WTC11 (cell line): ENCODE results near the gene CCNJL.

Source experiments
- CBFB ChIP-seq: sonication (generic); formaldehyde crosslinking; IDR thresholded peaks from 2 replicates; pipeline ENCODE4 v1.8.1; 2022; ENCODE audit warnings: mild to moderate bottlenecking, low read depth, missing genetic modification reagents
- CTCF ChIP-seq: fragments of 200-600 bp; IDR thresholded peaks from 2 replicates; pipeline ENCODE4 v1.8.0; 2022; ENCODE audit warnings: antibody characterized with exemption
- GTF2I ChIP-seq: fragments of 250-450 bp; sonication (Bioruptor Pico); conservative IDR thresholded peaks from 2 replicates; pipeline ENCODE4 v1.4.0; 2021; ENCODE audit warnings: mild to moderate bottlenecking
- KAT7 ChIP-seq: sonication (generic); formaldehyde crosslinking; IDR thresholded peaks from 2 replicates; pipeline ENCODE4 v1.8.1; 2023; ENCODE audit warnings: missing genetic modification reagents, mild to moderate bottlenecking, borderline replicate concordance
- SMAD3 ChIP-seq: sonication (generic); formaldehyde crosslinking; IDR thresholded peaks from 2 replicates; pipeline ENCODE4 v1.8.0; 2022; ENCODE audit warnings: missing genetic modification reagents, mild to moderate bottlenecking, borderline replicate concordance
- ZNF396 ChIP-seq: fragments of 250-450 bp; sonication (Bioruptor Pico); IDR thresholded peaks from 2 replicates; pipeline ENCODE4 v1.8.0; 2021; ENCODE audit warnings: mild to moderate bottlenecking, moderate library complexity, borderline replicate concordance
- ZNF425 ChIP-seq: fragments of 250-450 bp; sonication (Bioruptor Pico); conservative IDR thresholded peaks from 2 replicates; pipeline ENCODE4 v1.9.0; 2021; ENCODE audit warnings: mild to moderate bottlenecking
- TF ChIP-seq, protein P1 (sequence below): sonication (generic); formaldehyde crosslinking; IDR thresholded peaks from 2 replicates; pipeline ENCODE4 v1.8.1; 2023; ENCODE audit warnings: mild to moderate bottlenecking, missing genetic modification reagents, borderline replicate concordance

GRCh38 chr5:160254706-160255105, 57.7 kb downstream of the CCNJL start:
- TF ChIP-seq CTCF, result no peak
- TF ChIP-seq ZNF425 (CRISPR knock-in tag), result no peak
- no peak for TF ChIP-seq SMAD3 (CRISPR knock-in tag)
- no peak for TF ChIP-seq ZNF396
- TF ChIP-seq GTF2I (CRISPR knock-in tag), result no peak
- TF ChIP-seq, protein P1, sequence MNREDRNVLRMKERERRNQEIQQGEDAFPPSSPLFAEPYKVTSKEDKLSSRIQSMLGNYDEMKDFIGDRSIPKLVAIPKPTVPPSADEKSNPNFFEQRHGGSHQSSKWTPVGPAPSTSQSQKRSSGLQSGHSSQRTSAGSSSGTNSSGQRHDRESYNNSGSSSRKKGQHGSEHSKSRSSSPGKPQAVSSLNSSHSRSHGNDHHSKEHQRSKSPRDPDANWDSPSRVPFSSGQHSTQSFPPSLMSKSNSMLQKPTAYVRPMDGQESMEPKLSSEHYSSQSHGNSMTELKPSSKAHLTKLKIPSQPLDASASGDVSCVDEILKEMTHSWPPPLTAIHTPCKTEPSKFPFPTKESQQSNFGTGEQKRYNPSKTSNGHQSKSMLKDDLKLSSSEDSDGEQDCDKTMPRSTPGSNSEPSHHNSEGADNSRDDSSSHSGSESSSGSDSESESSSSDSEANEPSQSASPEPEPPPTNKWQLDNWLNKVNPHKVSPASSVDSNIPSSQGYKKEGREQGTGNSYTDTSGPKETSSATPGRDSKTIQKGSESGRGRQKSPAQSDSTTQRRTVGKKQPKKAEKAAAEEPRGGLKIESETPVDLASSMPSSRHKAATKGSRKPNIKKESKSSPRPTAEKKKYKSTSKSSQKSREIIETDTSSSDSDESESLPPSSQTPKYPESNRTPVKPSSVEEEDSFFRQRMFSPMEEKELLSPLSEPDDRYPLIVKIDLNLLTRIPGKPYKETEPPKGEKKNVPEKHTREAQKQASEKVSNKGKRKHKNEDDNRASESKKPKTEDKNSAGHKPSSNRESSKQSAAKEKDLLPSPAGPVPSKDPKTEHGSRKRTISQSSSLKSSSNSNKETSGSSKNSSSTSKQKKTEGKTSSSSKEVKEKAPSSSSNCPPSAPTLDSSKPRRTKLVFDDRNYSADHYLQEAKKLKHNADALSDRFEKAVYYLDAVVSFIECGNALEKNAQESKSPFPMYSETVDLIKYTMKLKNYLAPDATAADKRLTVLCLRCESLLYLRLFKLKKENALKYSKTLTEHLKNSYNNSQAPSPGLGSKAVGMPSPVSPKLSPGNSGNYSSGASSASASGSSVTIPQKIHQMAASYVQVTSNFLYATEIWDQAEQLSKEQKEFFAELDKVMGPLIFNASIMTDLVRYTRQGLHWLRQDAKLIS (CRISPR knock-in tag), result no peak
- TF ChIP-seq KAT7 (CRISPR knock-in tag), result no peak
- no peak for TF ChIP-seq CBFB (CRISPR knock-in tag)
